Lower lobe of right lung (tissue), 2 donors: Measurements from ENCODE around the gene RNF212. TPM values are rescaled to one million over a fixed set of nuclear protein-coding genes. Genes with fewer than 3 reads are reported as not detected.

Experiments
- ATAC-seq, 2 donors: fragments of 200-7000 bp; cut with Tn5 transposase; one replicate each; pipeline ENCODE4 v1.9.1; 2020 to 2022; ENCODE audit warnings: mild to moderate bottlenecking in 2 of 2, moderate library complexity in 2 of 2
- DNase-seq: peaks from one replicate; pipeline ENCODE4 v3.0.0-alpha.2; 2020
- H3K27ac ChIP-seq: fragments of 200-600 bp; one replicate; pipeline ENCODE4 v1.8.0; 2022
- H3K27me3 ChIP-seq: fragments of 200-600 bp; one replicate; pipeline ENCODE4 v1.8.0; 2022; ENCODE audit warnings: low read depth
- H3K36me3 ChIP-seq: fragments of 200-600 bp; one replicate; pipeline ENCODE4 v1.8.0; 2022; ENCODE audit warnings: mild to moderate bottlenecking
- H3K4me1 ChIP-seq: fragments of 200-600 bp; one replicate; pipeline ENCODE4 v1.8.0; 2022
- H3K4me3 ChIP-seq: fragments of 200-600 bp; one replicate; pipeline ENCODE4 v1.8.0; 2022; ENCODE audit warnings: mild to moderate bottlenecking
- H3K9me3 ChIP-seq: fragments of 200-600 bp; one replicate; pipeline ENCODE4 v1.8.0; 2022
- intact Hi-C: fragments of 100-400 bp; cut with DNase I; formaldehyde crosslinking; loops from one replicate; pipeline ENCODE4 v1.11.0; 2022
- total RNA-seq: library from RNA; stranded (reverse); fragmentation: NEBNext Ultra II Directional; extraction: Animal tissue kit (Norgen Biotek cat#: 25700); gene quantifications from one replicate; pipeline ENCODE4 v1.2.1, GENCODE V29; 2021
- TF ChIP-seq, protein P1 (sequence below): fragments of 200-600 bp; IDR thresholded peaks from one replicate; pipeline ENCODE4 v1.8.0; 2022; ENCODE audit warnings: antibody characterized with exemption, mild to moderate bottlenecking
- donor health status: DM: no; HTN: yes; CAD: no; lungs with severe emphysema.

RNF212 gene
- total RNA-seq, 1 donor from 2014 or later, result 6.8 TPM

GRCh38 chr4:1137850-1138249, 24.5 kb upstream of the RNF212 start:
- Histone ChIP-seq H3K27me3 (no peaks in the 10 kb centered on the region), H3K9me3 (no peaks in the 10 kb centered on the region), H3K27ac (peak overlapping the region; percentile 27), H3K36me3 (no peaks in the 10 kb centered on the region), H3K4me1 (peaks cover 5% of the 10 kb centered on the region), H3K4me3 (peak overlapping the region; percentile 35)
- intact Hi-C loops, result no loop called here
- TF ChIP-seq, protein P1, sequence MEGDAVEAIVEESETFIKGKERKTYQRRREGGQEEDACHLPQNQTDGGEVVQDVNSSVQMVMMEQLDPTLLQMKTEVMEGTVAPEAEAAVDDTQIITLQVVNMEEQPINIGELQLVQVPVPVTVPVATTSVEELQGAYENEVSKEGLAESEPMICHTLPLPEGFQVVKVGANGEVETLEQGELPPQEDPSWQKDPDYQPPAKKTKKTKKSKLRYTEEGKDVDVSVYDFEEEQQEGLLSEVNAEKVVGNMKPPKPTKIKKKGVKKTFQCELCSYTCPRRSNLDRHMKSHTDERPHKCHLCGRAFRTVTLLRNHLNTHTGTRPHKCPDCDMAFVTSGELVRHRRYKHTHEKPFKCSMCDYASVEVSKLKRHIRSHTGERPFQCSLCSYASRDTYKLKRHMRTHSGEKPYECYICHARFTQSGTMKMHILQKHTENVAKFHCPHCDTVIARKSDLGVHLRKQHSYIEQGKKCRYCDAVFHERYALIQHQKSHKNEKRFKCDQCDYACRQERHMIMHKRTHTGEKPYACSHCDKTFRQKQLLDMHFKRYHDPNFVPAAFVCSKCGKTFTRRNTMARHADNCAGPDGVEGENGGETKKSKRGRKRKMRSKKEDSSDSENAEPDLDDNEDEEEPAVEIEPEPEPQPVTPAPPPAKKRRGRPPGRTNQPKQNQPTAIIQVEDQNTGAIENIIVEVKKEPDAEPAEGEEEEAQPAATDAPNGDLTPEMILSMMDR, result no peak
- DNase-seq, result no peak
- peak; percentile 64 to 68 for ATAC-seq

- Histone ChIP-seq H3K9me3 (no peaks in the 10 kb centered on the region), H3K27ac (peak overlapping the region; percentile 27), H3K4me3 (peak overlapping the region; percentile 35), H3K36me3 (no peaks in the 10 kb centered on the region), H3K4me1 (peaks cover 5% of the 10 kb centered on the region), H3K27me3 (no peaks in the 10 kb centered on the region)
- DNase-seq, result no peak
- intact Hi-C loops, result no loop called here
- TF ChIP-seq, protein P1, result no peak
- peak in 1 of 2 donors; percentile 57 for ATAC-seq
Observed at GRCh38 chr4:1137063-1137776, 23.9 kb upstream of the RNF212 start.

DNA sequence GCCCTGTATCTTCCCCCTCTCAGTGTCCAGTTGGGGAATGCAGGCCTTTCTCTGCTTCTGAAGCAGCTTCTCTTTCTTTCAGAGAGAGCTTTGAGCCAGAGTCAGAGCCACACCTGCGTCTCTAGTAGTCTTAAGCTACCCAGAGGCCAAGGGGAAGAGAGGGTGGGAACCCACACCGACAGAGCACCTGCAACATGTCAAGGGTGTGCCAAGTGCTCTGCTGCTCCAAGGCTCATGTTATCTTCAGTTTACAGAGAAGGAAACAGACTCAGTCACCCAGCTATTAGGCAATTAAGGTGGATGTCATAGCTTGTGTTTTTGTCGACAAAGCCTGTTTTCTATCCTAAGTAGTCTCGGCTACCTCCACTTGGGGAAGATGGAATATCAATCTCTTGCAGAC, 22.7 kb upstream of the RNF212 start:
- no peak overlapping the region for H3K4me3 ChIP-seq
- TF ChIP-seq, protein P1, result no peak
- no peak overlapping the region for H3K27ac ChIP-seq
- ATAC-seq (peak; percentile 62 to 89), DNase-seq (peak; percentile 59)
- intact Hi-C loops, result no loop called here
- peaks cover 5% of the 10 kb centered on the region for H3K4me1 ChIP-seq
- no peaks in the 10 kb centered on the region for H3K9me3 ChIP-seq
- no peaks in the 10 kb centered on the region for H3K36me3 ChIP-seq
- no peaks in the 10 kb centered on the region for H3K27me3 ChIP-seq

DNA sequence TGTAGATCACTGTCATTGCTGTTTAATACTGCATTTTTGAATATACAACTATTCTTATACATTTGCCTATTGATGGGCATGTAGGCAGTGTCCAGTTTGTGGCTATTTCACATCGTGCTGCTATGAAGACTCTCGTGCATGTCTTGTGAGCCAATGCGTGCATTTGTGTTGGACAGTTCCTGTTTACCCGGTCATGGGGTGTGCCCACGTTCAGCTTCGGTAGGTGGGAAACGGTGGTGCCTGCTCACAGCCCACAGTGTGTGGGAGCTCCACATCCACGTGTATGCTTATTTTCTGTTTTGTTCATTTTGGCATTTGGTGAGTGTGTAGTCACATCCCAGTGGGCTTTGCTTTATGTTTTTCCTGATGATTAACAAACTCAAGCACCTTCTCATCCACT, 19.7 kb upstream of the RNF212 start:
- no peak overlapping the region for H3K4me3 ChIP-seq
- ATAC-seq, result no peak
- DNase-seq, result no peak
- TF ChIP-seq, protein P1, result no peak
- peaks cover under 1% of the 10 kb centered on the region for H3K27me3 ChIP-seq
- intact Hi-C loops, result no loop called here
- no peak overlapping the region for H3K27ac ChIP-seq
- no peaks in the 10 kb centered on the region for H3K9me3 ChIP-seq
- peaks cover 5% of the 10 kb centered on the region for H3K4me1 ChIP-seq
- H3K36me3 ChIP-seq, result no peaks in the 10 kb centered on the region

GRCh38 chr4:1130316-1131186, 17.2 kb upstream of the RNF212 start:
- intact Hi-C loops, result no loop called here
- no peaks in the 10 kb centered on the region for H3K36me3 ChIP-seq
- H3K4me3 ChIP-seq, result no peak overlapping the region
- H3K9me3 ChIP-seq, result no peaks in the 10 kb centered on the region
- no peak overlapping the region for H3K27ac ChIP-seq
- ATAC-seq, result peak; percentile 95 to 97
- peaks cover 5% of the 10 kb centered on the region for H3K27me3 ChIP-seq
- no peaks in the 10 kb centered on the region for H3K4me1 ChIP-seq
- DNase-seq, result peak; percentile 69
- TF ChIP-seq, protein P1, result peak; percentile 100
